H9 (cell line): ENCODE results near the gene DGKB. TPM values are rescaled to one million over a fixed set of nuclear protein-coding genes. Genes with fewer than 3 reads are reported as not detected.

ENCODE experiments used
- DNase-seq: peaks from one replicate; pipeline ENCODE4 v3.0.0-alpha.2; 2017
- H2AFZ ChIP-seq: one replicate; pipeline ENCODE4 v1.6.1; 2013; ENCODE audit warnings: mild to moderate bottlenecking, low read length, control low read depth, moderate library complexity
- H2AK5ac ChIP-seq: 2 replicates; pipeline ENCODE4 v1.6.1; 2013; ENCODE audit warnings: low read length, control low read depth, mixed read lengths; ENCODE audit not compliant: insufficient read length
- H2BK120ac ChIP-seq: one replicate; pipeline ENCODE4 v1.6.1; 2013; ENCODE audit warnings: low read depth, mild to moderate bottlenecking, low read length, control low read depth, inconsistent platforms; ENCODE audit not compliant: poor library complexity, severe bottlenecking
- H2BK12ac ChIP-seq: 2 replicates; pipeline ENCODE4 v1.6.1; 2013; ENCODE audit warnings: low read length, control low read depth, mixed read lengths, low read depth; ENCODE audit not compliant: insufficient read length
- H2BK15ac ChIP-seq: 2 replicates; pipeline ENCODE4 v1.6.1; 2013; ENCODE audit warnings: low read depth, low read length, control low read depth
- H2BK20ac ChIP-seq: one replicate; pipeline ENCODE4 v1.6.1; 2013; ENCODE audit warnings: low read depth, mild to moderate bottlenecking, low read length, control low read depth, inconsistent platforms; ENCODE audit not compliant: poor library complexity, severe bottlenecking
- H2BK5ac ChIP-seq: 2 replicates; pipeline ENCODE4 v1.6.1; 2013; ENCODE audit warnings: low read length, control low read depth, mixed read lengths; ENCODE audit not compliant: insufficient read length
- H3K14ac ChIP-seq: 2 replicates; pipeline ENCODE4 v1.6.1; 2013; ENCODE audit warnings: low read length, control low read depth; ENCODE audit not compliant: insufficient read depth
- H3K18ac ChIP-seq: 2 replicates; pipeline ENCODE4 v1.6.1; 2013; ENCODE audit warnings: low read depth, mild to moderate bottlenecking, mixed read lengths, low read length, control low read depth; ENCODE audit not compliant: insufficient read length
- H3K23ac ChIP-seq: 2 replicates; pipeline ENCODE4 v1.6.1; 2013; ENCODE audit warnings: low read length, control low read depth, mixed read lengths, low read depth; ENCODE audit not compliant: insufficient read length
- H3K23me2 ChIP-seq: 2 replicates; pipeline ENCODE4 v1.6.1; 2013; ENCODE audit warnings: low read depth, mild to moderate bottlenecking, mixed read lengths, low read length, control low read depth; ENCODE audit not compliant: insufficient read length, poor library complexity, severe bottlenecking
- H3K27ac ChIP-seq: 2 replicates; pipeline ENCODE4 v1.5.1; 2013; ENCODE audit warnings: low read length, control low read depth, mixed read lengths, low read depth; ENCODE audit not compliant: insufficient read length
- H3K27me3 ChIP-seq: 2 replicates; pipeline ENCODE4 v1.6.1; 2013; ENCODE audit warnings: low read length, control low read depth, inconsistent platforms; ENCODE audit not compliant: insufficient read depth
- H3K4ac ChIP-seq: 2 replicates; pipeline ENCODE4 v1.6.1; 2013; ENCODE audit warnings: low read depth, mild to moderate bottlenecking, control low read depth, inconsistent platforms, low read length, moderate library complexity
- H3K4me1 ChIP-seq: 2 replicates; pipeline ENCODE4 v1.6.1; 2013; ENCODE audit warnings: low read length, control low read depth, inconsistent platforms; ENCODE audit not compliant: insufficient read depth
- H3K4me2 ChIP-seq: 2 replicates; pipeline ENCODE4 v1.6.1; 2013; ENCODE audit warnings: low read length, control low read depth, mixed read lengths; ENCODE audit not compliant: insufficient read length, insufficient read depth
- H3K56ac ChIP-seq: 2 replicates; pipeline ENCODE4 v1.6.1; 2013; ENCODE audit warnings: low read depth, mild to moderate bottlenecking, mixed read lengths, low read length, control low read depth; ENCODE audit not compliant: insufficient read length
- H3K79me1 ChIP-seq: 2 replicates; pipeline ENCODE4 v1.6.1; 2013; ENCODE audit warnings: low read depth, mild to moderate bottlenecking, moderate library complexity, low read length, control low read depth, inconsistent platforms; ENCODE audit not compliant: insufficient read depth, poor library complexity, severe bottlenecking
- H3K79me2 ChIP-seq: 2 replicates; pipeline ENCODE4 v1.6.1; 2013; ENCODE audit warnings: low read length, control low read depth, inconsistent platforms; ENCODE audit not compliant: insufficient read depth
- H3K9ac ChIP-seq: 2 replicates; pipeline ENCODE4 v1.6.1; 2013; ENCODE audit warnings: low read length, control low read depth, mixed read lengths; ENCODE audit not compliant: insufficient read length; ENCODE audit errors: extremely low read depth
- H3K9me3 ChIP-seq: one replicate; pipeline ENCODE4 v1.6.1; 2013; ENCODE audit warnings: low read depth, low read length, inconsistent platforms; ENCODE audit not compliant: control insufficient read depth
- H3T11ph ChIP-seq: one replicate; pipeline ENCODE4 v1.6.1; 2013; ENCODE audit warnings: mild to moderate bottlenecking, low read length, control low read depth, inconsistent platforms
- H4K20me1 ChIP-seq: one replicate; pipeline ENCODE4 v1.6.1; 2013; ENCODE audit not compliant: control insufficient read depth, insufficient read length, insufficient read depth
- H4K5ac ChIP-seq: 2 replicates; pipeline ENCODE4 v1.6.1; 2013; ENCODE audit warnings: low read depth, mild to moderate bottlenecking, mixed read lengths, low read length, control low read depth; ENCODE audit not compliant: insufficient read length
- H4K8ac ChIP-seq: replicated peaks from 2 replicates; pipeline ENCODE4 v1.6.1; 2013; ENCODE audit warnings: low read length, control low read depth, mixed read lengths, low read depth; ENCODE audit not compliant: insufficient read length
- H4K91ac ChIP-seq: 2 replicates; pipeline ENCODE4 v1.6.1; 2013; ENCODE audit warnings: low read depth, mild to moderate bottlenecking, moderate library complexity, mixed read lengths, low read length, control low read depth; ENCODE audit not compliant: insufficient read length
- H3K27ac Mint-ChIP-seq, 3 experiments: 2 replicates in 2 of 3; 3 replicates in 1 of 3; pipeline ENCODE4 v1.8.0; 2020 to 2021; ENCODE audit warnings: mixed read lengths in 3 of 3, mild to moderate bottlenecking in 1 of 3, moderate library complexity in 1 of 3
- H3K27me3 Mint-ChIP-seq: 2 replicates; pipeline ENCODE4 v1.8.0; 2021; ENCODE audit warnings: low read depth, mild to moderate bottlenecking, moderate library complexity, mixed read lengths
- H3K36me3 Mint-ChIP-seq, 3 experiments: 2 replicates in 2 of 3; 3 replicates in 1 of 3; pipeline ENCODE4 v1.8.0; 2020 to 2021; ENCODE audit warnings: low read depth in 3 of 3, mixed read lengths in 3 of 3; ENCODE audit not compliant: insufficient read depth in 1 of 3
- H3K4me1 Mint-ChIP-seq, 2 experiments: 2 replicates each; pipeline ENCODE4 v1.8.0; 2020; ENCODE audit warnings: mixed read lengths in 2 of 2
- H3K4me3 Mint-ChIP-seq, 2 experiments: 2 replicates in 1 of 2; 3 replicates in 1 of 2; pipeline ENCODE4 v1.8.0; 2020 to 2021; ENCODE audit warnings: mild to moderate bottlenecking in 2 of 2, mixed read lengths in 2 of 2, moderate library complexity in 1 of 2
- H3K9me3 Mint-ChIP-seq, 2 experiments: 2 replicates in 1 of 2; 3 replicates in 1 of 2; pipeline ENCODE4 v1.8.0; 2020; ENCODE audit warnings: mild to moderate bottlenecking in 2 of 2, mixed read lengths in 2 of 2, moderate library complexity in 1 of 2
- WGBS: extraction: QIAGEN DNeasy Blood & Tissue Kit; methylation state at CpG from one replicate; pipeline ENCODE4 v1.1.7; 2013; ENCODE audit warnings: missing lambda C conversion rate, low lambda C conversion rate, mixed read lengths; ENCODE audit not compliant: insufficient read length; ENCODE audit errors: extremely low coverage; 5-methylcytosine and 5-hydroxymethylcytosine counted together
- total RNA-seq: library from RNA; stranded (reverse); gene quantifications from 2 replicates; pipeline ENCODE4 v1.2.1, GENCODE V29; 2021
- TF ChIP-seq, protein P1 (sequence below): fragments of 200-600 bp; sonication (generic); conservative IDR thresholded peaks from 3 replicates; pipeline ENCODE4 v1.8.0; 2021; ENCODE audit warnings: antibody characterized with exemption, mild to moderate bottlenecking

The DGKB gene
- total RNA-seq, 1 experiment from 2014 or later, result 0.26 TPM

DNA sequence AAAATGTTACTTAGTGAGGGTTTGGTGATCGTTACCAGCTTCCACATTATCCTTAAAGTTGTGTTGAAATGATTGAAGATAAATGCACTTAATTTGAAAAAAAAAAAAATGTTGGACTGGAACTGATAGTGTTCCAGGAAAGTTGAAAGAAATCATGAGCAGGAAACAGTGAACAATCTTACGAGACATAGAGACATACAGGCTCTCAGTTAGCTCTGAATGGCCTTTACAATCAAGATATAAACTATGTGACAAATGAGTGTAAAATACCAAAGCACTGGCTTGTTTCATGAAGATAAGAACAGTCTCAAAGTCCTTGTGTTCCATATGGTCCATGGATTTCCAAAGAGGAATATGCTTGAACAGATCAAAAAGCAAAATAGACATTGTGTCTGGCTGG, 483.0 kb downstream of the DGKB start:
- Histone ChIP-seq H2BK5ac (no peak overlapping the region), H3K79me2 (no peaks in the 10 kb centered on the region), H3K27me3 (no peaks in the 10 kb centered on the region), H3K9me3 (no peaks in the 10 kb centered on the region), H3K56ac (no peak overlapping the region), H3K4me2 (no peak overlapping the region), H3K9ac (no peak overlapping the region), H2AK5ac (no peak overlapping the region), H3K23me2 (no peaks in the 10 kb centered on the region), H4K20me1 (no peaks in the 10 kb centered on the region), H3K27ac (no peak overlapping the region), H3K23ac (no peak overlapping the region), H3K14ac (no peak overlapping the region), H2BK120ac (no peak overlapping the region), H2AFZ (no peak overlapping the region), H3K79me1 (no peaks in the 10 kb centered on the region), H3K18ac (no peak overlapping the region), H4K5ac (no peak overlapping the region), H3K4ac (no peak overlapping the region), H2BK12ac (no peak overlapping the region), H2BK20ac (no peak overlapping the region), H4K91ac (no peak overlapping the region), H3K4me1 (no peaks in the 10 kb centered on the region), H3T11ph (no peak overlapping the region), H4K8ac (no peak overlapping the region), H2BK15ac (no peak overlapping the region)
- Mint-ChIP-seq H3K27ac (peak overlapping the region in 1 of 3 experiments; percentile 58; a peak in 2 of 7 replicates), H3K27me3 (no peaks in the 10 kb centered on the region), H3K4me3 (no peak overlapping the region), H3K36me3 (peaks cover 0 to 6% (median 0%) of the 10 kb centered on the region in 3 experiments; a peak in 2 of 7 replicates), H3K9me3 (no peaks in the 10 kb centered on the region), H3K4me1 (peaks cover 0 to 4% of the 10 kb centered on the region in 2 experiments; a peak in 2 of 4 replicates)
- TF ChIP-seq, protein P1, sequence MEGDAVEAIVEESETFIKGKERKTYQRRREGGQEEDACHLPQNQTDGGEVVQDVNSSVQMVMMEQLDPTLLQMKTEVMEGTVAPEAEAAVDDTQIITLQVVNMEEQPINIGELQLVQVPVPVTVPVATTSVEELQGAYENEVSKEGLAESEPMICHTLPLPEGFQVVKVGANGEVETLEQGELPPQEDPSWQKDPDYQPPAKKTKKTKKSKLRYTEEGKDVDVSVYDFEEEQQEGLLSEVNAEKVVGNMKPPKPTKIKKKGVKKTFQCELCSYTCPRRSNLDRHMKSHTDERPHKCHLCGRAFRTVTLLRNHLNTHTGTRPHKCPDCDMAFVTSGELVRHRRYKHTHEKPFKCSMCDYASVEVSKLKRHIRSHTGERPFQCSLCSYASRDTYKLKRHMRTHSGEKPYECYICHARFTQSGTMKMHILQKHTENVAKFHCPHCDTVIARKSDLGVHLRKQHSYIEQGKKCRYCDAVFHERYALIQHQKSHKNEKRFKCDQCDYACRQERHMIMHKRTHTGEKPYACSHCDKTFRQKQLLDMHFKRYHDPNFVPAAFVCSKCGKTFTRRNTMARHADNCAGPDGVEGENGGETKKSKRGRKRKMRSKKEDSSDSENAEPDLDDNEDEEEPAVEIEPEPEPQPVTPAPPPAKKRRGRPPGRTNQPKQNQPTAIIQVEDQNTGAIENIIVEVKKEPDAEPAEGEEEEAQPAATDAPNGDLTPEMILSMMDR, result no peak
- WGBS, result no CpG with 5 or more reads among the region's 2 CpGs
- DNase-seq, result no peak
